Subcutaneous abdominal adipose tissue (tissue), 5 donors: ENCODE results near the gene HS2ST1.

ENCODE experiments used
- H3K27ac ChIP-seq: one replicate; pipeline ENCODE4 v1.7.0; 2013; ENCODE audit warnings: low read depth, mild to moderate bottlenecking, inconsistent platforms, low read length, moderate library complexity
- H3K27me3 ChIP-seq, 5 donors: one replicate each; pipeline ENCODE4 v1.7.0; 2013; ENCODE audit warnings: low read length in 5 of 5, inconsistent platforms in 1 of 5; ENCODE audit not compliant: control insufficient read depth in 5 of 5, insufficient read depth in 4 of 5
- H3K36me3 ChIP-seq, 5 donors: one replicate each; pipeline ENCODE4 v1.7.0; 2013; ENCODE audit warnings: low read length in 5 of 5; ENCODE audit not compliant: control insufficient read depth in 5 of 5, insufficient read depth in 5 of 5
- H3K4me1 ChIP-seq, 5 donors: one replicate each; pipeline ENCODE4 v1.7.0; 2013; ENCODE audit warnings: low read length in 5 of 5, mild to moderate bottlenecking in 3 of 5, moderate library complexity in 1 of 5; ENCODE audit not compliant: control insufficient read depth in 5 of 5, insufficient read depth in 5 of 5
- H3K4me3 ChIP-seq, 5 donors: one replicate each; pipeline ENCODE4 v1.7.0; 2013; ENCODE audit warnings: low read length in 5 of 5, low read depth in 1 of 5
- H3K9ac ChIP-seq, 5 donors: one replicate each; pipeline ENCODE4 v1.7.0; 2013; ENCODE audit warnings: low read length in 5 of 5, mild to moderate bottlenecking in 4 of 5, moderate library complexity in 3 of 5
- H3K9me3 ChIP-seq, 5 donors: one replicate each; pipeline ENCODE4 v1.7.0; 2013; ENCODE audit warnings: low read length in 5 of 5; ENCODE audit not compliant: control insufficient read depth in 5 of 5
- donor health status: healthy.
- donor health status: healthy.
- donor health status: healthy.
- donor health status: healthy.
- donor health status: healthy.

The HS2ST1 gene

GRCh38 chr1:87028576-87028975 is 114.1 kb downstream of the HS2ST1 start:
- no peaks in the 10 kb centered on the region for H3K27me3 ChIP-seq
- H3K4me1 ChIP-seq: peaks cover 0 to 3% (median 0%) of the 10 kb centered on the region in 5 donors

GRCh38 chr1:87030740-87031690 is 116.6 kb downstream of the HS2ST1 start:
- Histone ChIP-seq H3K27ac (no peak overlapping the region), H3K4me1 (no peaks in the 10 kb centered on the region)

More at GRCh38 chr1:87028576-87028975, 114.1 kb downstream of the HS2ST1 start:
- Histone ChIP-seq H3K36me3 (no peaks in the 10 kb centered on the region), H3K9ac (no peak overlapping the region), H3K27ac (no peak overlapping the region), H3K4me3 (no peak overlapping the region), H3K9me3 (no peaks in the 10 kb centered on the region)

GRCh38 chr1:87034351-87034750 is 119.9 kb downstream of the HS2ST1 start:
- no peak overlapping the region for H3K27ac ChIP-seq
- no peaks in the 10 kb centered on the region for H3K27me3 ChIP-seq
- H3K4me3 ChIP-seq: no peak overlapping the region
- H3K4me1 ChIP-seq: no peaks in the 10 kb centered on the region
- no peaks in the 10 kb centered on the region for H3K36me3 ChIP-seq
- no peak overlapping the region for H3K9ac ChIP-seq
- H3K9me3 ChIP-seq: no peaks in the 10 kb centered on the region

More at GRCh38 chr1:87030740-87031690, 116.6 kb downstream of the HS2ST1 start:
- Histone ChIP-seq H3K9me3 (no peaks in the 10 kb centered on the region), H3K4me3 (no peak overlapping the region), H3K36me3 (no peaks in the 10 kb centered on the region), H3K27me3 (no peaks in the 10 kb centered on the region), H3K9ac (no peak overlapping the region)

- no peaks in the 10 kb centered on the region for H3K4me1 ChIP-seq
- H3K4me3 ChIP-seq: no peak overlapping the region
- H3K27ac ChIP-seq: no peak overlapping the region
- no peak overlapping the region for H3K9ac ChIP-seq
- no peaks in the 10 kb centered on the region for H3K36me3 ChIP-seq
- no peaks in the 10 kb centered on the region for H3K9me3 ChIP-seq
- H3K27me3 ChIP-seq: no peaks in the 10 kb centered on the region
Measured at GRCh38 chr1:87039096-87039495, 124.7 kb downstream of the HS2ST1 start.

- no peak overlapping the region for H3K9ac ChIP-seq
- no peaks in the 10 kb centered on the region for H3K27me3 ChIP-seq
- H3K4me1 ChIP-seq: no peaks in the 10 kb centered on the region
- H3K36me3 ChIP-seq: no peaks in the 10 kb centered on the region
- H3K4me3 ChIP-seq: no peak overlapping the region
- no peaks in the 10 kb centered on the region for H3K9me3 ChIP-seq
- H3K27ac ChIP-seq: no peak overlapping the region
Measured at GRCh38 chr1:87042111-87042811, 127.8 kb downstream of the HS2ST1 start.

- H3K27ac ChIP-seq: no peak overlapping the region
- H3K4me3 ChIP-seq: no peak overlapping the region
- H3K9me3 ChIP-seq: peaks cover 0 to 11% (median 5%) of the 10 kb centered on the region in 5 donors
- no peaks in the 10 kb centered on the region for H3K4me1 ChIP-seq
- H3K27me3 ChIP-seq: no peaks in the 10 kb centered on the region
- no peaks in the 10 kb centered on the region for H3K36me3 ChIP-seq
- no peak overlapping the region for H3K9ac ChIP-seq
Measured at GRCh38 chr1:87044424-87044823, 130.0 kb downstream of the HS2ST1 start.

GRCh38 chr1:87044840-87045239 is 130.4 kb downstream of the HS2ST1 start:
- H3K27me3 ChIP-seq: no peaks in the 10 kb centered on the region
- H3K9me3 ChIP-seq: peaks cover 0 to 11% (median 5%) of the 10 kb centered on the region in 5 donors
- H3K36me3 ChIP-seq: no peaks in the 10 kb centered on the region
- no peak overlapping the region for H3K27ac ChIP-seq
- no peaks in the 10 kb centered on the region for H3K4me1 ChIP-seq
- H3K9ac ChIP-seq: no peak overlapping the region
- no peak overlapping the region for H3K4me3 ChIP-seq

GRCh38 chr1:87045761-87046304 is 131.4 kb downstream of the HS2ST1 start:
- Histone ChIP-seq H3K9me3 (peaks cover 0 to 11% (median 5%) of the 10 kb centered on the region in 5 donors), H3K27me3 (no peaks in the 10 kb centered on the region), H3K9ac (no peak overlapping the region), H3K4me3 (no peak overlapping the region), H3K36me3 (no peaks in the 10 kb centered on the region), H3K27ac (no peak overlapping the region), H3K4me1 (no peaks in the 10 kb centered on the region)

GRCh38 chr1:87046951-87047350 is 132.5 kb downstream of the HS2ST1 start:
- Histone ChIP-seq H3K27me3 (no peaks in the 10 kb centered on the region), H3K4me3 (no peak overlapping the region), H3K9me3 (peaks cover 0 to 11% (median 5%) of the 10 kb centered on the region in 5 donors), H3K27ac (no peak overlapping the region), H3K9ac (no peak overlapping the region), H3K36me3 (no peaks in the 10 kb centered on the region), H3K4me1 (no peaks in the 10 kb centered on the region)

- Histone ChIP-seq H3K4me1 (no peaks in the 10 kb centered on the region), H3K9me3 (peaks cover 0 to 11% (median 5%) of the 10 kb centered on the region in 5 donors), H3K27me3 (no peaks in the 10 kb centered on the region), H3K9ac (no peak overlapping the region), H3K27ac (no peak overlapping the region), H3K4me3 (no peak overlapping the region), H3K36me3 (no peaks in the 10 kb centered on the region)
Measured at GRCh38 chr1:87048237-87048636, 133.8 kb downstream of the HS2ST1 start.
